ENCODE measurements around the gene SCFD2. TPM values are rescaled to one million over a fixed set of nuclear protein-coding genes. Genes with fewer than 3 reads are reported as not detected.
"Not testable (repeated sequence)": the region's sequence is repeated elsewhere in the genome, so short reads cannot be mapped to it uniquely, and the experiment has no call there.

SCFD2 gene
- polyA plus RNA-seq, 1 donor from 2014 or later: 5.0 TPM

DNA sequence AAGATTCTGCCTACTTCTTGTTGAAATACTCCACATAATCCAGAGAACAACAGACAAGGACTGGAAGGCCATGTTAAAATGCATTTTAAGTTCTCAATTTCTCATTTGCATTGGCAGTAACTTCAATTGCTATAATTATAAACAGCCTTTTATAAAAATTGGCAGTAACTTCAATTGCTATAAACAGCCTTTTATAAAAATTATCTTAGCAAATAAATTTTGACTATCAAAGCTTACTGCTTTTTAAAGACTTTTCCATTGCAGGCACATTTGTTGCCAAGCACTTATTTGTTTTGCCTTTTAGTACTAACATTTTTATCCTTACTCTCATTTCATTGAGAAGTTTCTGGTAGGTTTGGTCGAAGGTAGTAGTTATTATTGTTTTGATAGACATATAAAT lies 17.8 kb downstream of the SCFD2 start:
- Histone ChIP-seq H3K4me3 (ENCODE audit: low read length) (no peak overlapping the region), H3K27me3 (ENCODE audit: insufficient read depth, low read depth, low read length) (no peaks in the 10 kb centered on the region)

DNA sequence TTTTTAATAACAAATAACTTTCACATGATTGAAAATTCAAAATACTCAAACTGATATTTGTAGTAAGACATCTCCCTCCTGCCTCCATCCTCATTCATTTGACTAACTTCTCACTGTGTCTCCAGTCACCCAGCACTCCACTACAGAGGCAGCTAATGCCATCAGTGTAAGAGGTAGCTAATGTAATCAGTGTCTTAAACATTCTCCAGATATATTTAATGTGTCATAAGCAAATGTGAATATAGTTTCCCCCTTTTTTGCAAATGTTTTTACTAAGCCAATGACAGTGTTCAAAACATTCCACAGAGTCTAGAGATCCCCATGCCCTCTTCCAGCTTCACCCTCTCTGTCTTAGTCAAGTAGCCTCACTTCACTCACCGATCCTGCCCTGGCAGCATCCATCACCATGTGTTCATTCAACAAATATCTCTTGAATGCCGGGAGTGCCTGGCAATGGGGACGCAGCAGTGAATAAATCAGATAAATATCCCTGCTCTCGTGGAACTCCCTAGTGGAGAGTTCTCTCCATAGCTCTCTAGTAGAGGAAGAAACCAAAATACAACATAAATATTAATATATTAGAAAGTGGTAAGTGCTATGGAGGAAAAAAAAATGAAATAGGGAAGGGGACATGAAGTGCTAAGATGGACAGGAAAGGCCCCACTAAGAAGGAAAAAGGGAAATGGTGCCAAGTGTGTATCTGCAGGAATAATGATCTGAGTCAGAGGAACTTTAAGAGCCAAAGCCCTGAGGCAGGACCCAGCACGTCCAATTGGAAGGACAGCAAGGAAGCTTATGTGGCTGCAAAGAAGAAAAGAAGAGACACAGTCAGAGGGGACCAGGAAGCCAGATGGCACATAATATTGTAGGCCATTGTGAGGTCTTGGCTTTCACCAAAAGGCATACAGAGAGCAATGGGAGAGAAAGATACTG lies 18.7 kb downstream of the SCFD2 start:
- no peak overlapping the region for H3K4me3 ChIP-seq (ENCODE audit: low read length)
- no peaks in the 10 kb centered on the region for H3K79me2 ChIP-seq (replicated peaks; ENCODE audit: insufficient read depth, low read length)
- H3K4me2 ChIP-seq (ENCODE audit: low read length): no peak overlapping the region
- no peaks in the 10 kb centered on the region for H4K20me1 ChIP-seq (ENCODE audit: insufficient read depth)
- no peaks in the 10 kb centered on the region for H3K27me3 ChIP-seq (ENCODE audit: insufficient read depth, low read depth, low read length)
- no peaks in the 10 kb centered on the region for H3K36me3 ChIP-seq (ENCODE audit: insufficient read depth, low read length)
- no peak overlapping the region for H2AFZ ChIP-seq (ENCODE audit: low read depth, low read length)
- TF ChIP-seq TAF1 (IDR thresholded peaks at IDR 0.05; ENCODE audit: low read depth): no peak
- no peak for TF ChIP-seq EZH2 (IDR thresholded peaks at IDR 0.05; ENCODE audit: borderline replicate concordance, insufficient read depth, low read length, poor library complexity, severe bottlenecking)
- no peak for TF ChIP-seq POLR2AphosphoS5 (IDR thresholded peaks at IDR 0.05)
- TF ChIP-seq, protein P1, sequence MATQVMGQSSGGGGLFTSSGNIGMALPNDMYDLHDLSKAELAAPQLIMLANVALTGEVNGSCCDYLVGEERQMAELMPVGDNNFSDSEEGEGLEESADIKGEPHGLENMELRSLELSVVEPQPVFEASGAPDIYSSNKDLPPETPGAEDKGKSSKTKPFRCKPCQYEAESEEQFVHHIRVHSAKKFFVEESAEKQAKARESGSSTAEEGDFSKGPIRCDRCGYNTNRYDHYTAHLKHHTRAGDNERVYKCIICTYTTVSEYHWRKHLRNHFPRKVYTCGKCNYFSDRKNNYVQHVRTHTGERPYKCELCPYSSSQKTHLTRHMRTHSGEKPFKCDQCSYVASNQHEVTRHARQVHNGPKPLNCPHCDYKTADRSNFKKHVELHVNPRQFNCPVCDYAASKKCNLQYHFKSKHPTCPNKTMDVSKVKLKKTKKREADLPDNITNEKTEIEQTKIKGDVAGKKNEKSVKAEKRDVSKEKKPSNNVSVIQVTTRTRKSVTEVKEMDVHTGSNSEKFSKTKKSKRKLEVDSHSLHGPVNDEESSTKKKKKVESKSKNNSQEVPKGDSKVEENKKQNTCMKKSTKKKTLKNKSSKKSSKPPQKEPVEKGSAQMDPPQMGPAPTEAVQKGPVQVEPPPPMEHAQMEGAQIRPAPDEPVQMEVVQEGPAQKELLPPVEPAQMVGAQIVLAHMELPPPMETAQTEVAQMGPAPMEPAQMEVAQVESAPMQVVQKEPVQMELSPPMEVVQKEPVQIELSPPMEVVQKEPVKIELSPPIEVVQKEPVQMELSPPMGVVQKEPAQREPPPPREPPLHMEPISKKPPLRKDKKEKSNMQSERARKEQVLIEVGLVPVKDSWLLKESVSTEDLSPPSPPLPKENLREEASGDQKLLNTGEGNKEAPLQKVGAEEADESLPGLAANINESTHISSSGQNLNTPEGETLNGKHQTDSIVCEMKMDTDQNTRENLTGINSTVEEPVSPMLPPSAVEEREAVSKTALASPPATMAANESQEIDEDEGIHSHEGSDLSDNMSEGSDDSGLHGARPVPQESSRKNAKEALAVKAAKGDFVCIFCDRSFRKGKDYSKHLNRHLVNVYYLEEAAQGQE (IDR thresholded peaks at IDR 0.05; ENCODE audit: borderline replicate concordance): no peak
- H3F3A ChIP-seq (ENCODE audit: insufficient read depth, low read length, poor library complexity, severe bottlenecking): no peaks in the 10 kb centered on the region
- no peaks in the 10 kb centered on the region for H3K9me3 ChIP-seq (ENCODE audit: low read length)
- no peak overlapping the region for H3K27ac ChIP-seq (ENCODE audit: low read length)
- H3K9ac ChIP-seq (ENCODE audit: low read length): no peak overlapping the region
- no peaks in the 10 kb centered on the region for H3K9me2 ChIP-seq (ENCODE audit: insufficient read depth, low read length)

More for the DNA sequence above, 17.8 kb downstream of the SCFD2 start:
- Histone ChIP-seq H3K27ac (ENCODE audit: low read length) (no peak overlapping the region), H3F3A (ENCODE audit: insufficient read depth, low read length, poor library complexity, severe bottlenecking) (no peaks in the 10 kb centered on the region), H3K9me2 (ENCODE audit: insufficient read depth, low read length) (no peaks in the 10 kb centered on the region), H3K79me2 (replicated peaks; ENCODE audit: insufficient read depth, low read length) (no peaks in the 10 kb centered on the region), H3K36me3 (ENCODE audit: insufficient read depth, low read length) (no peaks in the 10 kb centered on the region), H3K9ac (ENCODE audit: low read length) (no peak overlapping the region), H3K9me3 (ENCODE audit: low read length) (no peaks in the 10 kb centered on the region), H3K4me2 (ENCODE audit: low read length) (no peak overlapping the region), H2AFZ (ENCODE audit: low read depth, low read length) (no peak overlapping the region), H4K20me1 (ENCODE audit: insufficient read depth) (no peaks in the 10 kb centered on the region)
- TF ChIP-seq TAF1 (IDR thresholded peaks at IDR 0.05; ENCODE audit: low read depth): no peak
- TF ChIP-seq MXI1 (conservative IDR thresholded peaks at IDR 0.05; ENCODE audit: poor library complexity, severe bottlenecking): no peak
- no peak for TF ChIP-seq RAD21 (conservative IDR thresholded peaks at IDR 0.05)
- TF ChIP-seq, protein P1 (IDR thresholded peaks at IDR 0.05; ENCODE audit: borderline replicate concordance): no peak
- no peak for TF ChIP-seq EZH2 (IDR thresholded peaks at IDR 0.05; ENCODE audit: borderline replicate concordance, insufficient read depth, low read length, poor library complexity, severe bottlenecking)
- TF ChIP-seq, protein P2, sequence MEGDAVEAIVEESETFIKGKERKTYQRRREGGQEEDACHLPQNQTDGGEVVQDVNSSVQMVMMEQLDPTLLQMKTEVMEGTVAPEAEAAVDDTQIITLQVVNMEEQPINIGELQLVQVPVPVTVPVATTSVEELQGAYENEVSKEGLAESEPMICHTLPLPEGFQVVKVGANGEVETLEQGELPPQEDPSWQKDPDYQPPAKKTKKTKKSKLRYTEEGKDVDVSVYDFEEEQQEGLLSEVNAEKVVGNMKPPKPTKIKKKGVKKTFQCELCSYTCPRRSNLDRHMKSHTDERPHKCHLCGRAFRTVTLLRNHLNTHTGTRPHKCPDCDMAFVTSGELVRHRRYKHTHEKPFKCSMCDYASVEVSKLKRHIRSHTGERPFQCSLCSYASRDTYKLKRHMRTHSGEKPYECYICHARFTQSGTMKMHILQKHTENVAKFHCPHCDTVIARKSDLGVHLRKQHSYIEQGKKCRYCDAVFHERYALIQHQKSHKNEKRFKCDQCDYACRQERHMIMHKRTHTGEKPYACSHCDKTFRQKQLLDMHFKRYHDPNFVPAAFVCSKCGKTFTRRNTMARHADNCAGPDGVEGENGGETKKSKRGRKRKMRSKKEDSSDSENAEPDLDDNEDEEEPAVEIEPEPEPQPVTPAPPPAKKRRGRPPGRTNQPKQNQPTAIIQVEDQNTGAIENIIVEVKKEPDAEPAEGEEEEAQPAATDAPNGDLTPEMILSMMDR (IDR thresholded peaks at IDR 0.05; ENCODE audit: poor library complexity, severe bottlenecking): no peak
- TF ChIP-seq POLR2AphosphoS5 (IDR thresholded peaks at IDR 0.05): no peak
- no peak for TF ChIP-seq SMC3 (conservative IDR thresholded peaks at IDR 0.05; ENCODE audit: poor library complexity)
- no peak for TF ChIP-seq EP300 (conservative IDR thresholded peaks at IDR 0.05; ENCODE audit: poor library complexity, severe bottlenecking)

DNA sequence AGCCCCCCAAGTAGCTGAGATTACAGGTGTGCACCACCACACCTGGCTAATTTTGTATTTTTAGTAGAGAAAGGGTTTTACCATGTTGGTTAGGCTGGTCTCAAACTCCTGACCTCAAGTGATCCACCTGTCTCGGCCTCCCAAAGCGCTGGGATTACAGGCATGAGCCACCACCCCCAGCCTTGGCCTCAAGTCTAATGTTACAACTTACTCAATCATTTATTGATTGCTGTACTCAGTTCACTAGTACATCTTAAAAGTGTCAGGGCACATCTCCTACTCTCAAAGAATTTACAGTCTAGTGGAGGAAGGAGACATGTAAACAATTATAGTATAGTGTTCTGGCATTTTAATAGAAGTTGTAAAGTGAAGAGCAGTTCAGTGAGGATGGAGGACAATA lies 19.5 kb downstream of the SCFD2 start:
- not testable (repeated sequence) for H3K36me3 ChIP-seq (ENCODE audit: insufficient read depth, low read length); H3K9me3 ChIP-seq (ENCODE audit: low read length); H3K27me3 ChIP-seq (ENCODE audit: insufficient read depth, low read depth, low read length); H4K20me1 ChIP-seq (ENCODE audit: insufficient read depth); H3K4me3 ChIP-seq (ENCODE audit: low read length); H3K4me2 ChIP-seq (ENCODE audit: low read length); H3K79me2 ChIP-seq (replicated peaks; ENCODE audit: insufficient read depth, low read length); H3K9ac ChIP-seq (ENCODE audit: low read length); H3F3A ChIP-seq (ENCODE audit: insufficient read depth, low read length, poor library complexity, severe bottlenecking); H2AFZ ChIP-seq (ENCODE audit: low read depth, low read length); H3K9me2 ChIP-seq (ENCODE audit: insufficient read depth, low read length); H3K27ac ChIP-seq (ENCODE audit: low read length)
